Type B pancreatic cell (in vitro differentiated cells): ENCODE results near the gene TRMT1. TPM values are rescaled to one million over a fixed set of nuclear protein-coding genes. Genes with fewer than 3 reads are reported as not detected.

Experiments
- DNase-seq: peaks from one replicate; pipeline ENCODE4 v3.0.0; 2021; ENCODE audit warnings: mixed read lengths; ENCODE audit not compliant: unreplicated experiment; ENCODE audit errors: extremely low spot score
- H3K27ac Mint-ChIP-seq: 2 replicates; pipeline ENCODE4 v1.8.0; 2021; ENCODE audit warnings: mild to moderate bottlenecking, mixed read lengths
- H3K27me3 Mint-ChIP-seq: 2 replicates; pipeline ENCODE4 v1.8.0; 2021; ENCODE audit warnings: mixed read lengths
- H3K36me3 Mint-ChIP-seq: 2 replicates; pipeline ENCODE4 v1.8.0; 2021; ENCODE audit warnings: mixed read lengths
- H3K4me1 Mint-ChIP-seq: one replicate; pipeline ENCODE4 v1.8.0; 2021; ENCODE audit warnings: mixed read lengths; ENCODE audit not compliant: unreplicated experiment
- H3K4me3 Mint-ChIP-seq: 2 replicates; pipeline ENCODE4 v1.8.0; 2021; ENCODE audit warnings: mild to moderate bottlenecking, mixed read lengths
- H3K9me3 Mint-ChIP-seq: 2 replicates; pipeline ENCODE4 v1.8.0; 2021; ENCODE audit warnings: mixed read lengths
- total RNA-seq: library from RNA; stranded (reverse); gene quantifications from 2 replicates; pipeline ENCODE4 v1.2.1, GENCODE V29; 2021; ENCODE audit warnings: low replicate concordance
- TF ChIP-seq, protein P1 (sequence below): fragments of 200-600 bp; sonication (generic); conservative IDR thresholded peaks from 2 replicates; pipeline ENCODE4 v1.5.0; 2021; ENCODE audit warnings: antibody characterized with exemption, mild to moderate bottlenecking

The TRMT1 gene
- total RNA-seq, 1 donor from 2014 or later: 69.7 TPM

DNA sequence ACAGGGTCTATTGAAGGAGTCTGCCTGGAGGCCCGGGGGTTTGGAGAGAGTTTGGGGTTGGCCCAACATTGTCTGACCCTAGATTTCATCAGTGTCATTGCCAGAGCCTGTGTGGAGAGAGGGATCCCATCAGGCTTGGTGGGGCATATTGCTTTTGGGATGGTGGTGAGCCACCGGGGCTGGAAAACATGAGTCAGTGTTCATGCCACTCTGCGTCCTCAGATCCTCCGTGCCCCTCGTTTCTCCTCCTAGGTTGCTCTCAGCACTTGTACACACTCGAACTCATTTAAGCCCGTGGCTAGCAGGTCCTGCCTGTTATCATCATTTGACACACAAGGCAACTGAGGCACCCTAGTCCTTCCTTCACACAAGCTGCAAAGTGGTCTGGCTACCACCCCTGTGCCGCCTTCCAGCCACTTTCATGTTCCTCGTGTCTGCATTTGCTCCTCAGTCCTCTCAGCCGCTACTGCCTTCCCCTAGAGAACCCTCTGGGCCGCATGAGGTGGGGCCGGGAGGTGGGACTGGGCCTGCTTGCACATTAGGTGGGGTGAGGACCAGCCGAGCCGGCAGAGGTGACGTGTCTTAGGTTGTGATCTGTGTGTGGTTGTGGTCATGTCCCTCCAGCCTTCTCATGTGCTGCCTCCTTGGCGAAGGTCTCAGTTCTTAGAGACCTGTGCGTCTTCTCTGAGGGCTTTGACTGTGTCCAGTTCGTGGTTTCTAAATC lies 5.2 kb upstream of the TRMT1 start:
- TF ChIP-seq, protein P1, sequence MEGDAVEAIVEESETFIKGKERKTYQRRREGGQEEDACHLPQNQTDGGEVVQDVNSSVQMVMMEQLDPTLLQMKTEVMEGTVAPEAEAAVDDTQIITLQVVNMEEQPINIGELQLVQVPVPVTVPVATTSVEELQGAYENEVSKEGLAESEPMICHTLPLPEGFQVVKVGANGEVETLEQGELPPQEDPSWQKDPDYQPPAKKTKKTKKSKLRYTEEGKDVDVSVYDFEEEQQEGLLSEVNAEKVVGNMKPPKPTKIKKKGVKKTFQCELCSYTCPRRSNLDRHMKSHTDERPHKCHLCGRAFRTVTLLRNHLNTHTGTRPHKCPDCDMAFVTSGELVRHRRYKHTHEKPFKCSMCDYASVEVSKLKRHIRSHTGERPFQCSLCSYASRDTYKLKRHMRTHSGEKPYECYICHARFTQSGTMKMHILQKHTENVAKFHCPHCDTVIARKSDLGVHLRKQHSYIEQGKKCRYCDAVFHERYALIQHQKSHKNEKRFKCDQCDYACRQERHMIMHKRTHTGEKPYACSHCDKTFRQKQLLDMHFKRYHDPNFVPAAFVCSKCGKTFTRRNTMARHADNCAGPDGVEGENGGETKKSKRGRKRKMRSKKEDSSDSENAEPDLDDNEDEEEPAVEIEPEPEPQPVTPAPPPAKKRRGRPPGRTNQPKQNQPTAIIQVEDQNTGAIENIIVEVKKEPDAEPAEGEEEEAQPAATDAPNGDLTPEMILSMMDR: no peak
- H3K4me1 Mint-ChIP-seq: peaks cover 31% of the 10 kb centered on the region
- no peaks in the 10 kb centered on the region for H3K27me3 Mint-ChIP-seq
- no peaks in the 10 kb centered on the region for H3K36me3 Mint-ChIP-seq
- DNase-seq: no peak
- H3K27ac Mint-ChIP-seq: peak overlapping the region; percentile 20
- H3K4me3 Mint-ChIP-seq: peak overlapping the region; percentile 54
- H3K9me3 Mint-ChIP-seq: no peaks in the 10 kb centered on the region

DNA sequence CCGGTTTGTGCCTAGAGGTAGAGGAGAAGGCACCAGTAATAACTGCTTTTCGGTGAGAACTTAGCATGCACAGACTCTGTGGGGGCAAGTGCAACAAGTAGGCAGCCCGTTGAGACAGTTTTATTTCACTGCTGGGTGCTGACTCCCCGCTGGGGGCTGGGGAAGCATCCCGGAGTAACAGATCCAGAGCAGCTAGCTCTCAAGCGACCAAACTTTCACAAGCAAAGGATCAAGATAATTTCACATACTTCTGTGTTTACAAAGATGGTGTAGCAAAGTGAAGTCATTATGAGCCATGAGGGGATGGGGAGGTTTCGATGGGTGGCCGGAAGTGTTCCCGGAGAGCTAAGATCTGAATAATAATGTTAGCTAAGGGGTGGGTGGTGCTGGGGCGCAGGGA lies 4.3 kb upstream of the TRMT1 start:
- DNase-seq: no peak
- peaks cover 35% of the 10 kb centered on the region for H3K4me1 Mint-ChIP-seq
- no peak overlapping the region for H3K27ac Mint-ChIP-seq

GRCh38 chr19:13120031-13120430 lies 3.5 kb upstream of the TRMT1 start:
- Mint-ChIP-seq H3K4me1 (peaks cover 39% of the 10 kb centered on the region), H3K27me3 (no peaks in the 10 kb centered on the region), H3K4me3 (peak overlapping the region; percentile 87), H3K9me3 (no peaks in the 10 kb centered on the region), H3K36me3 (no peaks in the 10 kb centered on the region), H3K27ac (no peak overlapping the region)
- DNase-seq: no peak
- TF ChIP-seq, protein P1: no peak

More for the DNA sequence above, 4.3 kb upstream of the TRMT1 start:
- Mint-ChIP-seq H3K9me3 (no peaks in the 10 kb centered on the region), H3K36me3 (no peaks in the 10 kb centered on the region), H3K27me3 (no peaks in the 10 kb centered on the region), H3K4me3 (peak overlapping the region; percentile 79)
- TF ChIP-seq, protein P1: no peak

DNA sequence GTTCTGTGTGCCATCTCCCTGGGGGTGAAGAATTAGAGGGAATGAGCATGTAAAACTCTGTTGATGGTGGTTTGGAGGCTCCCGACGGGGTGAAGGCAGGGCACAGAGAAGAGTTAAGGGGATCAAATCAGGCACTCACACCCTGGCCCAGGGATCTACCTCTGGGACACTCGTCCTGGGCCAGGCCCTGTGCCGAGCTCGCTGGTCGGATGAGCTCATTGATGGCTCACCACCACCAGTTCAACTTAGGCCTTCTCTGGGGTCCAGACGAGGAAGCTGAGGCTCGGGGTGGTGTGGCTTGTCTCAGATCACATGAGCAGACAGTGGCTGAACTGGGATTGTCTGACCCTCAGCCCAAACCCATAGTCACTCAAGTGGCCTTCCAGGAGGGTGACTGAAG lies 3.1 kb upstream of the TRMT1 start:
- no peaks in the 10 kb centered on the region for H3K27me3 Mint-ChIP-seq
- no peaks in the 10 kb centered on the region for H3K9me3 Mint-ChIP-seq
- DNase-seq: no peak
- TF ChIP-seq, protein P1: no peak
- H3K4me1 Mint-ChIP-seq: peaks cover 39% of the 10 kb centered on the region
- H3K27ac Mint-ChIP-seq: peak overlapping the region; percentile 86
- no peaks in the 10 kb centered on the region for H3K36me3 Mint-ChIP-seq
- H3K4me3 Mint-ChIP-seq: peak overlapping the region; percentile 87

DNA sequence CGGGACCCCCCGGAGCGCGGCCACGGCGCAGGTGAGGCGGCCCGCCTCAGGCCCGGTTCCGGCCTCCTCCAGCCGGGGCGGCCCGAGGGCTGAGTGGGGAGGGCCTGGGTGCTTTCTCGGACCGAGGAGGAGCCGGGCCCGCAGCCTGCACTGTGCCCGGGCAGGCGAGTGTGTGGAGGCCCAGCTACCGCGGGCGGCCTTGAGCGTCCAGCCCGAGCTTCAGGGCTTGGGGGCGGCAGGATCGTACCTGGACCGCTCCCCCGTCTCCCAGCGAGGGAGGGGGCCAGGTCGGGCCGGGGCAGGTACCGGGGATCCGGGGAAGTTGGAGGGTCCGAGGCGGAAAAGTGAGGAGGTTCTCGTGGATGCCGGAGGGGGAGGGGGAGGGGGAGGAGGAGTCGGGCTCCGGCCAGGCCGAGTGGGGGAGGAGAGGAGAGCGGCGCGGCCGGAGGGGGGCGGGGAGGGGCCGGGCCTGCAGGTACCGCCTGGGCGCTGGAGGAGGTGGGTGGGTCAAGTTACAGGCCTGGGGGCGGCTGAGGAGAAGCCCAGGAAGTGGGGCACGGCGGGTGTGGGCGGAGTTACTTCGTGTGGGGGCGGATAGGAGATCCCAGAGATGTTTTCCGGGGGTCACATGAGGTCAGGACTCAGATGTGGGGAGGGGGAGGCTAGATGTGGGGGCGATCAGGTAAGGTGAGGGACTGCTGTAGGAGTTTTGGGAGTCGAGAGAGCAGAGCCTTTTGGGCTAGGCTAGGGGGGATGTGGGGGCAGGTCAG lies 2.1 kb upstream of the TRMT1 start:
- Mint-ChIP-seq H3K36me3 (no peaks in the 10 kb centered on the region), H3K4me3 (peak overlapping the region; percentile 87), H3K27ac (peak overlapping the region; percentile 86), H3K27me3 (no peaks in the 10 kb centered on the region), H3K9me3 (no peaks in the 10 kb centered on the region), H3K4me1 (peaks cover 39% of the 10 kb centered on the region)
- DNase-seq: no peak
- TF ChIP-seq, protein P1: no peak
